ENCODE measurements around the gene PRRC1.

PRRC1 gene

GRCh38 chr5:127517110-127517479 is 345 bp upstream of the PRRC1 start:
- H3K9ac ChIP-seq (ENCODE audit: low read depth, low read length, poor library complexity, severe bottlenecking) = peak overlapping the region; percentile 59
- peaks cover under 1% of the 10 kb centered on the region for H4K20me1 ChIP-seq (ENCODE audit: insufficient read depth, low read length, poor library complexity, severe bottlenecking)
- TF ChIP-seq EZH2phosphoT487 (IDR thresholded peaks at IDR 0.05; ENCODE audit: borderline replicate concordance) = no peak
- no peak for TF ChIP-seq CTCF (conservative IDR thresholded peaks at IDR 0.05; ENCODE audit: low read length)
- H3K9me2 ChIP-seq (replicated peaks; ENCODE audit: low read depth, low read length) = no peaks in the 10 kb centered on the region
- peak overlapping the region; percentile 74 for H3K4me2 ChIP-seq (ENCODE audit: low read depth, low read length, poor library complexity, severe bottlenecking)
- no peaks in the 10 kb centered on the region for H3K9me3 ChIP-seq (ENCODE audit: insufficient read depth, low read depth, low read length)
- H3K79me2 ChIP-seq (ENCODE audit: insufficient read depth, low read length) = peaks cover 43% of the 10 kb centered on the region
- peak overlapping the region; percentile 96 for H2AFZ ChIP-seq (ENCODE audit: low read length)
- no peaks in the 10 kb centered on the region for H3K36me3 ChIP-seq (ENCODE audit: insufficient read depth, low read length)
- no peaks in the 10 kb centered on the region for H3F3A ChIP-seq (ENCODE audit: low read depth)
- no peaks in the 10 kb centered on the region for H3K27me3 ChIP-seq (ENCODE audit: insufficient read depth, low read length, poor library complexity, severe bottlenecking)
- H3K4me3 ChIP-seq (ENCODE audit: low read length, poor library complexity, severe bottlenecking) = peak overlapping the region; percentile 85
- peaks cover 17% of the 10 kb centered on the region for H3K4me1 ChIP-seq (ENCODE audit: insufficient read depth, low read length, poor library complexity, severe bottlenecking)

DNA sequence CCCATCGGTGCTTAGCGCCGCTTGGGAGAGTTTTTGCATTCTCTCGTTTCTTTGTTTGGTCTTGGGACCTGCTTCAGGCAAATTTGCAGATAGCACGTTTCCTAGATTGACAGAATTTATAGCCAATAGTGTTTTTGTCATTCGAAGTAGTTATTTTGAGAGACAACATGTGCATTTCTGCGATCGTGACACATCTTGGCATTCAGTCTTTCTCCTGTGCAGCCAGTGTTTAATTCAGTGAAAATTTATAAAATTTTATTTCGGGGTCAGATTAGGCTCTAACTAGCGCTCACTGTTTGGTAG is 830 bp downstream of the PRRC1 start:
- no peaks in the 10 kb centered on the region for H3F3A ChIP-seq (ENCODE audit: low read depth)
- TF ChIP-seq CTCF (conservative IDR thresholded peaks at IDR 0.05; ENCODE audit: low read length) (no peak), EZH2phosphoT487 (IDR thresholded peaks at IDR 0.05; ENCODE audit: borderline replicate concordance) (no peak)
- H3K4me1 ChIP-seq (ENCODE audit: insufficient read depth, low read length, poor library complexity, severe bottlenecking) = peaks cover 17% of the 10 kb centered on the region
- H3K9ac ChIP-seq (ENCODE audit: low read depth, low read length, poor library complexity, severe bottlenecking) = peak overlapping the region; percentile 73
- H3K9me3 ChIP-seq (ENCODE audit: insufficient read depth, low read depth, low read length) = no peaks in the 10 kb centered on the region
- peak overlapping the region; percentile 89 for H2AFZ ChIP-seq (ENCODE audit: low read length)
- peak overlapping the region; percentile 76 for H3K4me2 ChIP-seq (ENCODE audit: low read depth, low read length, poor library complexity, severe bottlenecking)
- H3K4me3 ChIP-seq (ENCODE audit: low read length, poor library complexity, severe bottlenecking) = peak overlapping the region; percentile 85
- peaks cover 46% of the 10 kb centered on the region for H3K79me2 ChIP-seq (ENCODE audit: insufficient read depth, low read length)
- H3K9me2 ChIP-seq (replicated peaks; ENCODE audit: low read depth, low read length) = no peaks in the 10 kb centered on the region
- peaks cover 5% of the 10 kb centered on the region for H4K20me1 ChIP-seq (ENCODE audit: insufficient read depth, low read length, poor library complexity, severe bottlenecking)
- no peaks in the 10 kb centered on the region for H3K36me3 ChIP-seq (ENCODE audit: insufficient read depth, low read length)
- H3K27me3 ChIP-seq (ENCODE audit: insufficient read depth, low read length, poor library complexity, severe bottlenecking) = no peaks in the 10 kb centered on the region

DNA sequence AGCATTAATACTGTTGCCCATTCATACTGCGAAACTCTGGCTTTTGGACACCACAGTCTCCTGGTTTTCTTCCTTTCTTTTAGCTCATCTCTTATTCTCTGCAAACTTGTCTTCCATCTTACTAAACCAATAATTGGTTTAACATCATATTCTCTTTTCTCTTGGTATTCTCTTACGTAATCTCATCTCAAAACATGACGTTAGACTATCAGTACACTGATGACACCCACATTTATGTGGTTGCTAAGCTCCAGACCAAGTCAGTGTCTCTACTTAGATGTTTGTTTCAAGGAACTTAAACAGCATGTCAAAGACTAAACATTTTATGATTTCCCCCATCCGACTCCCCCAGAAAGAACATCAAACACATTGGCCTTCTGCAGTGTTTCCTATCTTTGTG is 2.1 kb downstream of the PRRC1 start:
- H3K79me2 ChIP-seq (ENCODE audit: insufficient read depth, low read length) = peaks cover 46% of the 10 kb centered on the region
- H3K36me3 ChIP-seq (ENCODE audit: insufficient read depth, low read length) = peaks cover 5% of the 10 kb centered on the region; the same call in 1 of the 2 replicates

More for the DNA sequence above, 2.1 kb downstream of the PRRC1 start:
- TF ChIP-seq EZH2phosphoT487 (IDR thresholded peaks at IDR 0.05; ENCODE audit: borderline replicate concordance) (no peak), CTCF (conservative IDR thresholded peaks at IDR 0.05; ENCODE audit: low read length) (no peak)
- peak overlapping the region; percentile 73 for H3K9ac ChIP-seq (ENCODE audit: low read depth, low read length, poor library complexity, severe bottlenecking)
- H3K9me2 ChIP-seq (replicated peaks; ENCODE audit: low read depth, low read length) = no peaks in the 10 kb centered on the region
- H3F3A ChIP-seq (ENCODE audit: low read depth) = no peaks in the 10 kb centered on the region
- H3K4me3 ChIP-seq (ENCODE audit: low read length, poor library complexity, severe bottlenecking) = peak overlapping the region; percentile 85
- no peak overlapping the region for H2AFZ ChIP-seq (ENCODE audit: low read length)
- peak overlapping the region; percentile 76 for H3K4me2 ChIP-seq (ENCODE audit: low read depth, low read length, poor library complexity, severe bottlenecking)
- peaks cover 17% of the 10 kb centered on the region for H3K4me1 ChIP-seq (ENCODE audit: insufficient read depth, low read length, poor library complexity, severe bottlenecking)
- H3K27me3 ChIP-seq (ENCODE audit: insufficient read depth, low read length, poor library complexity, severe bottlenecking) = no peaks in the 10 kb centered on the region
- peaks cover 5% of the 10 kb centered on the region for H4K20me1 ChIP-seq (ENCODE audit: insufficient read depth, low read length, poor library complexity, severe bottlenecking)
- no peaks in the 10 kb centered on the region for H3K9me3 ChIP-seq (ENCODE audit: insufficient read depth, low read depth, low read length)

Measured in Loucy (cell line).